GM11168 (cell line): ENCODE data around the gene CD80.

Experiments
- in situ Hi-C: fragments of 300-500 bp; cut with MboI; formaldehyde crosslinking; loops from one replicate; pipeline ENCODE4 v1.12.0; 2022; ENCODE audit warnings: low sequenced_read_pairs; ENCODE audit not compliant: unreplicated experiment

CD80 gene

GRCh38 chr3:119500901-119501300 is 58.5 kb downstream of the CD80 start:
- in situ Hi-C loops: no loop called here

GRCh38 chr3:119500265-119500664 is 59.1 kb downstream of the CD80 start:
- in situ Hi-C loops: no loop called here

GRCh38 chr3:119498186-119499011 is 61.0 kb downstream of the CD80 start, which contains the start of gene TIMMDC1:
TIMMDC1 (plus strand) TSS chr3:119498547; CDS start chr3:119498734, 187 bp downstream.
- in situ Hi-C loops: no loop called here

GRCh38 chr3:119497820-119498185 is 61.6 kb downstream of the CD80 start:
- in situ Hi-C loops: no loop called here

GRCh38 chr3:119494597-119494996 is 64.8 kb downstream of the CD80 start:
- in situ Hi-C loops: no loop called here

- in situ Hi-C loops: no loop called here
Measured at GRCh38 chr3:119492810-119493209, 66.6 kb downstream of the CD80 start.

- in situ Hi-C loops: no loop called here
Measured at GRCh38 chr3:119492128-119492527, 67.3 kb downstream of the CD80 start.

GRCh38 chr3:119490153-119490552 is 69.3 kb downstream of the CD80 start:
- in situ Hi-C loops: no loop called here

- in situ Hi-C loops: no loop called here
Measured at GRCh38 chr3:119485563-119485962, 73.9 kb downstream of the CD80 start.

GRCh38 chr3:119483101-119483500 is 76.3 kb downstream of the CD80 start:
- in situ Hi-C loops: no loop called here

- in situ Hi-C loops: no loop called here
Measured at GRCh38 chr3:119481079-119481478, 78.3 kb downstream of the CD80 start.
